Heart left ventricle (tissue), 13 donors: ENCODE measurements around the gene PIGN.

Source experiments
- CTCF ChIP-seq, 12 donors: fragments of 200-600 bp; sonication (generic) in 4 of 12; IDR thresholded peaks; one replicate each; pipeline versions ENCODE4 v1.5.0 to v1.8.0; 2018 to 2022; ENCODE audit warnings: antibody characterized with exemption in 12 of 12, mild to moderate bottlenecking in 5 of 12
- POLR2A ChIP-seq, 2 donors: fragments of 450-650 bp; IDR thresholded peaks; one replicate each; pipeline ENCODE4 v1.6.1; 2017; ENCODE audit warnings: antibody characterized with exemption in 2 of 2, mild to moderate bottlenecking in 2 of 2, moderate library complexity in 2 of 2
- donor health status: ischemic (EF 13 %, LVEDD 7.1; RV severe dilation, severe dysfunction).
- donor health status: DM: no; HTN: yes; CAD: no.
- donor health status: DM: no; HTN: no; CAD: no.
- donor health status: ischemic (EF 25% LVEDD 6.9; RV normal size, moderate dysfunction).
- donor health status: ischemic (EF 25% LVEDD 5.7; RV mildly dilated, moderate dysfunction).
- donor health status: ischemic (EF 35%, LVEDD 5.7; RV mildly dilated, moderate dysfunction).
- donor health status: nonischemic (EF 11% LVEDD 7.7; RV severe dilation, severe dysfunction).
- donor health status: DM: yes; HTN: yes; CAD: no.
- donor health status: PGD.
- donor health status: ischemic (EF 29% LVEDD 5.4; RV normal size, mild dysfunction).
- donor health status: nonischemic (EF 23%, LVEDD 6.1; RV moderate dilation, normal function).

- TF ChIP-seq POLR2A (IDR thresholded peaks at IDR 0.05): no peak
- no peak for TF ChIP-seq CTCF (IDR thresholded peaks at IDR 0.05)
Observed at GRCh38 chr18:62048279-62048678, 138.6 kb downstream of the PIGN start.
